ENCODE data around the gene ADAMTS3.

ADAMTS3 gene

GRCh38 chr4:72564184-72564583 lies 4.8 kb downstream of the ADAMTS3 start:
- no peaks in the 10 kb centered on the region for H3K27me3 ChIP-seq (ENCODE audit: insufficient read depth, low read depth, severe bottlenecking)
- H3K27ac ChIP-seq: no peak overlapping the region
- H3K9me3 ChIP-seq (ENCODE audit: severe bottlenecking): no peaks in the 10 kb centered on the region
- no peak for DNase-seq
- no peaks in the 10 kb centered on the region for H3K36me3 ChIP-seq
- no peak for TF ChIP-seq CTCF (IDR thresholded peaks at IDR 0.05; ENCODE audit: low read depth, low read length)
- no peak overlapping the region for H3K4me3 ChIP-seq (ENCODE audit: low read depth, low read length)

GRCh38 chr4:72558655-72559054 lies 10.4 kb downstream of the ADAMTS3 start:
- H3K27me3 ChIP-seq (ENCODE audit: insufficient read depth, low read depth, severe bottlenecking): no peaks in the 10 kb centered on the region
- no peaks in the 10 kb centered on the region for H3K36me3 ChIP-seq
- DNase-seq: no peak
- no peak overlapping the region for H3K27ac ChIP-seq
- H3K4me3 ChIP-seq (ENCODE audit: low read depth, low read length): no peak overlapping the region
- H3K9me3 ChIP-seq (ENCODE audit: severe bottlenecking): no peaks in the 10 kb centered on the region
- no peak for TF ChIP-seq CTCF (IDR thresholded peaks at IDR 0.05; ENCODE audit: low read depth, low read length)

GRCh38 chr4:72557021-72557420 lies 12.0 kb downstream of the ADAMTS3 start:
- Histone ChIP-seq H3K27ac (no peak overlapping the region), H3K36me3 (no peaks in the 10 kb centered on the region), H3K9me3 (ENCODE audit: severe bottlenecking) (no peaks in the 10 kb centered on the region), H3K4me3 (ENCODE audit: low read depth, low read length) (no peak overlapping the region), H3K27me3 (ENCODE audit: insufficient read depth, low read depth, severe bottlenecking) (no peaks in the 10 kb centered on the region)
- no peak for TF ChIP-seq CTCF (IDR thresholded peaks at IDR 0.05; ENCODE audit: low read depth, low read length)
- no peak for DNase-seq

GRCh38 chr4:72555377-72555831 lies 13.6 kb downstream of the ADAMTS3 start:
- Histone ChIP-seq H3K36me3 (no peaks in the 10 kb centered on the region), H3K4me3 (ENCODE audit: low read depth, low read length) (no peak overlapping the region), H3K27ac (no peak overlapping the region), H3K9me3 (ENCODE audit: severe bottlenecking) (no peaks in the 10 kb centered on the region), H3K27me3 (ENCODE audit: insufficient read depth, low read depth, severe bottlenecking) (no peaks in the 10 kb centered on the region)
- DNase-seq: no peak
- TF ChIP-seq CTCF (IDR thresholded peaks at IDR 0.05; ENCODE audit: low read depth, low read length): no peak

GRCh38 chr4:72553540-72554337 lies 15.3 kb downstream of the ADAMTS3 start:
- H3K36me3 ChIP-seq: no peaks in the 10 kb centered on the region
- DNase-seq: no peak
- H3K27me3 ChIP-seq (ENCODE audit: insufficient read depth, low read depth, severe bottlenecking): no peaks in the 10 kb centered on the region
- H3K27ac ChIP-seq: no peak overlapping the region
- TF ChIP-seq CTCF (IDR thresholded peaks at IDR 0.05; ENCODE audit: low read depth, low read length): no peak
- no peak overlapping the region for H3K4me3 ChIP-seq (ENCODE audit: low read depth, low read length)
- no peaks in the 10 kb centered on the region for H3K9me3 ChIP-seq (ENCODE audit: severe bottlenecking)

- Histone ChIP-seq H3K27ac (no peak overlapping the region), H3K27me3 (ENCODE audit: insufficient read depth, low read depth, severe bottlenecking) (no peaks in the 10 kb centered on the region), H3K36me3 (no peaks in the 10 kb centered on the region), H3K4me3 (ENCODE audit: low read depth, low read length) (no peak overlapping the region), H3K9me3 (ENCODE audit: severe bottlenecking) (no peaks in the 10 kb centered on the region)
- TF ChIP-seq CTCF (IDR thresholded peaks at IDR 0.05; ENCODE audit: low read depth, low read length): no peak
- DNase-seq: no peak
Measured at GRCh38 chr4:72552447-72552846, 16.6 kb downstream of the ADAMTS3 start.

Data from WERI-Rb-1 (cell line).